ENCODE results near the gene DUSP15. TPM values are rescaled to one million over a fixed set of nuclear protein-coding genes. Genes with fewer than 3 reads are reported as not detected.

The DUSP15 gene
- total RNA-seq, 1 experiment from 2014 or later = not detected

Small RNA genes within 50 kb of the gene (small RNA-seq; reads per million reads assigned to genes)
- 0 to 0.06 reads per million in 2 experiments for gene RNU1-94P

Other genes starting within 250 kb of the DUSP15 start
- not detected in 2 replicates for gene COX4I2, start 232.6 kb downstream of the DUSP15 start, total RNA-seq (2014; rRNA removed; shearing (Covaris generic))
- gene BCL2L1, start 147.7 kb downstream of the DUSP15 start, total RNA-seq (2014; rRNA removed; shearing (Covaris generic)) = 90.6 and 96.1 TPM in 2 replicates
- 105 and 106 TPM in 2 replicates for gene TPX2, start 131.2 kb downstream of the DUSP15 start, total RNA-seq (2014; rRNA removed; shearing (Covaris generic))
- gene MYLK2, start 51.2 kb downstream of the DUSP15 start, total RNA-seq (2014; rRNA removed; shearing (Covaris generic)) = 0.10 TPM in 1 of 2 replicates, not detected in the other
- not detected in 2 replicates for gene FOXS1, start 24.9 kb downstream of the DUSP15 start, total RNA-seq (2014; rRNA removed; shearing (Covaris generic))
- not detected in 2 replicates for gene TTLL9, start 107 bp upstream of the DUSP15 start, total RNA-seq (2014; rRNA removed; shearing (Covaris generic))
- 8.0 and 10.1 TPM in 2 replicates for gene PDRG1, start 81.5 kb upstream of the DUSP15 start, total RNA-seq (2014; rRNA removed; shearing (Covaris generic))
- not detected in 2 replicates for gene XKR7, start 97.6 kb upstream of the DUSP15 start, total RNA-seq (2014; rRNA removed; shearing (Covaris generic))
- gene CCM2L, start 139.9 kb upstream of the DUSP15 start, total RNA-seq (2014; rRNA removed; shearing (Covaris generic)) = not detected in 2 replicates
- gene HCK, start 181.7 kb upstream of the DUSP15 start, total RNA-seq (2014; rRNA removed; shearing (Covaris generic)) = not detected in 2 replicates
- 42.9 and 44.1 TPM in 2 replicates for gene TM9SF4, start 239.2 kb upstream of the DUSP15 start, total RNA-seq (2014; rRNA removed; shearing (Covaris generic))